Urinary bladder (tissue), 4 donors: ENCODE data around the gene KCNH3. TPM values are rescaled to one million over a fixed set of nuclear protein-coding genes. Genes with fewer than 3 reads are reported as not detected.
"Not testable (repeated sequence)": the region's sequence is repeated elsewhere in the genome, so short reads cannot be mapped to it uniquely, and the experiment has no call there.

Experiments
- DNase-seq: peaks from one replicate; pipeline ENCODE4 v3.0.0-alpha.2; 2015; ENCODE audit errors: extremely low spot score
- H3K27ac ChIP-seq: one replicate; pipeline ENCODE4 v1.5.1; 2013; ENCODE audit warnings: low read depth, mild to moderate bottlenecking, moderate library complexity
- H3K36me3 ChIP-seq: one replicate; pipeline ENCODE4 v1.6.1; 2013; ENCODE audit warnings: mild to moderate bottlenecking, moderate library complexity; ENCODE audit not compliant: insufficient read depth
- H3K4me1 ChIP-seq: one replicate; pipeline ENCODE4 v1.6.1; 2013; ENCODE audit warnings: mild to moderate bottlenecking, moderate library complexity; ENCODE audit not compliant: insufficient read depth
- H3K4me3 ChIP-seq: one replicate; pipeline ENCODE4 v1.5.1; 2013; ENCODE audit warnings: low read depth, low read length
- WGBS: extraction: QIAGEN DNeasy Blood & Tissue Kit; methylation state at CpG from one replicate; pipeline ENCODE4 v1.1.7; 2013; 5-methylcytosine and 5-hydroxymethylcytosine counted together
- polyA plus RNA-seq: library from polyadenylated mRNA; stranded (reverse); fragments of 200-250 nt; gene quantifications from one replicate; pipeline ENCODE4 v1.2.3, GENCODE V29; 2013
- small RNA-seq: library from RNA; depleted of rRNA; stranded (forward); fragments of <200 nt; gene quantifications from one replicate; pipeline ENCODE3, GENCODE V24; 2014
- total RNA-seq: library from RNA; depleted of rRNA; stranded (reverse); fragments of >200 nt; gene quantifications from one replicate; pipeline ENCODE4 v1.2.3, GENCODE V29; 2014
- donor health status: healthy with polysubstance abuse.
- donor health status: healthy.

The KCNH3 gene
- total and polyA plus RNA-seq, 2 donors = 0.28 to 0.58 TPM

- H3K4me1 ChIP-seq = no peaks in the 10 kb centered on the region
- H3K36me3 ChIP-seq = no peaks in the 10 kb centered on the region
- no peak overlapping the region for H3K4me3 ChIP-seq
- no peak overlapping the region for H3K27ac ChIP-seq
- DNase-seq = no peak
- 82% methylated on average over 7 of the region's 7 CpGs for WGBS
Measured at GRCh38 chr12:49584591-49584990, 45.8 kb downstream of the KCNH3 start.

- Histone ChIP-seq H3K36me3 (no peaks in the 10 kb centered on the region), H3K27ac (no peak overlapping the region), H3K4me1 (no peaks in the 10 kb centered on the region), H3K4me3 (no peak overlapping the region)
- WGBS = 83% methylated on average over 16 of the region's 16 CpGs
- DNase-seq = no peak
Measured at GRCh38 chr12:49585477-49586459, 46.9 kb downstream of the KCNH3 start.

- H3K36me3 ChIP-seq = no peaks in the 10 kb centered on the region
- no peak overlapping the region for H3K27ac ChIP-seq
- no peaks in the 10 kb centered on the region for H3K4me1 ChIP-seq
- no peak overlapping the region for H3K4me3 ChIP-seq
- DNase-seq = no peak
- 83% methylated on average over 11 of the region's 11 CpGs for WGBS
Measured at GRCh38 chr12:49587174-49587908, 48.5 kb downstream of the KCNH3 start.

GRCh38 chr12:49588281-49588680, 49.5 kb downstream of the KCNH3 start:
- Histone ChIP-seq H3K27ac (no peak overlapping the region), H3K4me1 (no peaks in the 10 kb centered on the region), H3K36me3 (no peaks in the 10 kb centered on the region), H3K4me3 (no peak overlapping the region)
- no peak for DNase-seq
- WGBS = 92% methylated on average over 7 of the region's 7 CpGs

- no peaks in the 10 kb centered on the region for H3K36me3 ChIP-seq
- whole genome bisulfite sequencing = 78% methylated on average over 4 of the region's 4 CpGs
- no peak overlapping the region for H3K4me3 ChIP-seq
- no peaks in the 10 kb centered on the region for H3K4me1 ChIP-seq
- DNase-seq = no peak
- no peak overlapping the region for H3K27ac ChIP-seq
Measured at GRCh38 chr12:49588721-49589516, 50.1 kb downstream of the KCNH3 start.

- Histone ChIP-seq H3K36me3 (no peaks in the 10 kb centered on the region), H3K4me1 (no peaks in the 10 kb centered on the region), H3K4me3 (no peak overlapping the region), H3K27ac (no peak overlapping the region)
- 77% methylated on average over 10 of the region's 10 CpGs for WGBS
- DNase-seq = no peak
Measured at GRCh38 chr12:49598527-49598926, 59.7 kb downstream of the KCNH3 start.

GRCh38 chr12:49599961-49600360, 61.1 kb downstream of the KCNH3 start:
- Histone ChIP-seq H3K4me3 (no peak overlapping the region), H3K4me1 (no peaks in the 10 kb centered on the region), H3K36me3 (no peaks in the 10 kb centered on the region), H3K27ac (no peak overlapping the region)
- 96% methylated on average over 8 of the region's 8 CpGs for WGBS
- no peak for DNase-seq

GRCh38 chr12:49603721-49604120, 64.9 kb downstream of the KCNH3 start:
- H3K36me3 ChIP-seq = no peaks in the 10 kb centered on the region
- WGBS = 88% methylated on average over 1 of the region's 1 CpG
- no peak overlapping the region for H3K27ac ChIP-seq
- no peak overlapping the region for H3K4me3 ChIP-seq
- H3K4me1 ChIP-seq = no peaks in the 10 kb centered on the region
- DNase-seq = no peak

GRCh38 chr12:49604856-49605255, 66.0 kb downstream of the KCNH3 start:
- DNase-seq = no peak
- H3K4me3 ChIP-seq = no peak overlapping the region
- 30% methylated on average over 5 of the region's 5 CpGs for WGBS
- no peak overlapping the region for H3K27ac ChIP-seq
- no peaks in the 10 kb centered on the region for H3K36me3 ChIP-seq
- H3K4me1 ChIP-seq = no peaks in the 10 kb centered on the region

- not testable (repeated sequence) for H3K4me1 ChIP-seq, H3K27ac ChIP-seq, DNase-seq, H3K36me3 ChIP-seq, H3K4me3 ChIP-seq
- WGBS = 99% methylated on average over 4 of the region's 4 CpGs
Measured at GRCh38 chr12:49605539-49605938, 66.7 kb downstream of the KCNH3 start, which contains the start of gene FAM186B. TSS of gene FAM186B (minus strand) at chr12:49605639. CDS start at chr12:49605477, 162 bp downstream.

Small RNA genes lying within 50 kb of the gene (small RNA-seq; reads per million reads assigned to genes)
- gene POLR2KP1 (not detected), gene RNU6-834P (not detected)

Other genes with a start within 250 kb of the KCNH3 start
- 9.1 TPM for gene PRPH, start 243.9 kb upstream of the KCNH3 start, total RNA-seq
- gene PRPH, start 243.9 kb upstream of the KCNH3 start, polyA plus RNA-seq = 24.8 TPM
- 10.4 TPM for gene TROAP, start 215.8 kb upstream of the KCNH3 start, total RNA-seq
- 0.48 TPM for gene TROAP, start 215.8 kb upstream of the KCNH3 start, polyA plus RNA-seq
- gene C1QL4, start 201.8 kb upstream of the KCNH3 start, total RNA-seq = not detected
- gene C1QL4, start 201.8 kb upstream of the KCNH3 start, polyA plus RNA-seq = not detected
- gene DNAJC22, start 192.1 kb upstream of the KCNH3 start, total RNA-seq = 1.0 TPM
- gene DNAJC22, start 192.1 kb upstream of the KCNH3 start, polyA plus RNA-seq = 0.03 TPM
- gene SPATS2, start 171.6 kb upstream of the KCNH3 start, total RNA-seq = 52.8 TPM
- 11.5 TPM for gene SPATS2, start 171.6 kb upstream of the KCNH3 start, polyA plus RNA-seq
- gene MCRS1, start 29.1 kb downstream of the KCNH3 start, total RNA-seq = 23.0 TPM
- 48.3 TPM for gene MCRS1, start 29.1 kb downstream of the KCNH3 start, polyA plus RNA-seq
- 0.16 TPM for gene FAM186B, start 66.6 kb downstream of the KCNH3 start, total RNA-seq
- 0.25 TPM for gene FAM186B, start 66.6 kb downstream of the KCNH3 start, polyA plus RNA-seq
- gene PRPF40B, start 84.5 kb downstream of the KCNH3 start, total RNA-seq = 12.2 TPM
- gene PRPF40B, start 84.5 kb downstream of the KCNH3 start, polyA plus RNA-seq = 24.8 TPM
- gene FMNL3, start 168.4 kb downstream of the KCNH3 start, total RNA-seq = 28.9 TPM
- 8.1 TPM for gene FMNL3, start 168.4 kb downstream of the KCNH3 start, polyA plus RNA-seq
- gene TMBIM6, start 202.5 kb downstream of the KCNH3 start, total RNA-seq = 395 TPM
- 305 TPM for gene TMBIM6, start 202.5 kb downstream of the KCNH3 start, polyA plus RNA-seq